ENCODE results near the gene RNF187. TPM values are rescaled to one million over a fixed set of nuclear protein-coding genes. Genes with fewer than 3 reads are reported as not detected.
A peak's percentile ranks its signal among the peaks of the same experiment; 100 is the strongest.

Gene RNF187
- total and polyA plus RNA-seq, 2 of the 13 experiments (the other 11 are each of a cell fraction or from before 2014, with no cell fraction given) = 41.3 to 59.4 TPM

DNA sequence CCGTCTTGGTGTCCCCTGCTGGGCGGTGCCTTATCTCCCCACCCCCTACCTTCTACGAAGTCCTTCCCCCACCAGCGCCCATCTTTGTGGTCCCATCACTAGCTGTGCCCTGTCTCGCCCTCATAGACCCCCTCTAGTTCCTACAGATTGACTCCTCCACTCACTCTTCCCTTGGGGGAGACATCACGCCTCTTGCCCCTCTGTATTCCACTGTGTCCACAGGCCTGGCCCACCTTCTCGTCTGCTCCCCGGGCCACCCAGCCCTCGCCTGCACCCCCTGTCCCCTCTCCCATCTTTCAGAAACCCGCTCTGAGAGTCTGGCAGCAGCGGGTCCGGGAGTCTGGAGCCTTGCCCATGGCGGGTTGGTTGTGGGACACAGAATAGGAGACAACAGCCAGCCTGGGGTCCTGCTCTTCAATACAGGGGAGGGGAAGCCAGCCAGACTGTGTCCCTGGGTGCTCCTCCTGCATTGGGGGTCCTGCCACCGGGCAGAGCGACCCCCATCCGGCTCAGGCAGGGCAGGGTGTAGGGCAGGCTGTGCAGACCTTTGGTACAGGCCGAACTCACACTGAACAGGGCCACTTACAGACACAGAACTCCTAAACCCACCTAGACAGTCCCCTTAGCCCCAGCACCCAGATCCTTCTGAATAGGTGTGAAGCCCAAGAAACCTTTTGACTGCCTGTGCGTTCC, 1.1 kb downstream of the RNF187 start (continued):
- TF ChIP-seq, protein P1, sequence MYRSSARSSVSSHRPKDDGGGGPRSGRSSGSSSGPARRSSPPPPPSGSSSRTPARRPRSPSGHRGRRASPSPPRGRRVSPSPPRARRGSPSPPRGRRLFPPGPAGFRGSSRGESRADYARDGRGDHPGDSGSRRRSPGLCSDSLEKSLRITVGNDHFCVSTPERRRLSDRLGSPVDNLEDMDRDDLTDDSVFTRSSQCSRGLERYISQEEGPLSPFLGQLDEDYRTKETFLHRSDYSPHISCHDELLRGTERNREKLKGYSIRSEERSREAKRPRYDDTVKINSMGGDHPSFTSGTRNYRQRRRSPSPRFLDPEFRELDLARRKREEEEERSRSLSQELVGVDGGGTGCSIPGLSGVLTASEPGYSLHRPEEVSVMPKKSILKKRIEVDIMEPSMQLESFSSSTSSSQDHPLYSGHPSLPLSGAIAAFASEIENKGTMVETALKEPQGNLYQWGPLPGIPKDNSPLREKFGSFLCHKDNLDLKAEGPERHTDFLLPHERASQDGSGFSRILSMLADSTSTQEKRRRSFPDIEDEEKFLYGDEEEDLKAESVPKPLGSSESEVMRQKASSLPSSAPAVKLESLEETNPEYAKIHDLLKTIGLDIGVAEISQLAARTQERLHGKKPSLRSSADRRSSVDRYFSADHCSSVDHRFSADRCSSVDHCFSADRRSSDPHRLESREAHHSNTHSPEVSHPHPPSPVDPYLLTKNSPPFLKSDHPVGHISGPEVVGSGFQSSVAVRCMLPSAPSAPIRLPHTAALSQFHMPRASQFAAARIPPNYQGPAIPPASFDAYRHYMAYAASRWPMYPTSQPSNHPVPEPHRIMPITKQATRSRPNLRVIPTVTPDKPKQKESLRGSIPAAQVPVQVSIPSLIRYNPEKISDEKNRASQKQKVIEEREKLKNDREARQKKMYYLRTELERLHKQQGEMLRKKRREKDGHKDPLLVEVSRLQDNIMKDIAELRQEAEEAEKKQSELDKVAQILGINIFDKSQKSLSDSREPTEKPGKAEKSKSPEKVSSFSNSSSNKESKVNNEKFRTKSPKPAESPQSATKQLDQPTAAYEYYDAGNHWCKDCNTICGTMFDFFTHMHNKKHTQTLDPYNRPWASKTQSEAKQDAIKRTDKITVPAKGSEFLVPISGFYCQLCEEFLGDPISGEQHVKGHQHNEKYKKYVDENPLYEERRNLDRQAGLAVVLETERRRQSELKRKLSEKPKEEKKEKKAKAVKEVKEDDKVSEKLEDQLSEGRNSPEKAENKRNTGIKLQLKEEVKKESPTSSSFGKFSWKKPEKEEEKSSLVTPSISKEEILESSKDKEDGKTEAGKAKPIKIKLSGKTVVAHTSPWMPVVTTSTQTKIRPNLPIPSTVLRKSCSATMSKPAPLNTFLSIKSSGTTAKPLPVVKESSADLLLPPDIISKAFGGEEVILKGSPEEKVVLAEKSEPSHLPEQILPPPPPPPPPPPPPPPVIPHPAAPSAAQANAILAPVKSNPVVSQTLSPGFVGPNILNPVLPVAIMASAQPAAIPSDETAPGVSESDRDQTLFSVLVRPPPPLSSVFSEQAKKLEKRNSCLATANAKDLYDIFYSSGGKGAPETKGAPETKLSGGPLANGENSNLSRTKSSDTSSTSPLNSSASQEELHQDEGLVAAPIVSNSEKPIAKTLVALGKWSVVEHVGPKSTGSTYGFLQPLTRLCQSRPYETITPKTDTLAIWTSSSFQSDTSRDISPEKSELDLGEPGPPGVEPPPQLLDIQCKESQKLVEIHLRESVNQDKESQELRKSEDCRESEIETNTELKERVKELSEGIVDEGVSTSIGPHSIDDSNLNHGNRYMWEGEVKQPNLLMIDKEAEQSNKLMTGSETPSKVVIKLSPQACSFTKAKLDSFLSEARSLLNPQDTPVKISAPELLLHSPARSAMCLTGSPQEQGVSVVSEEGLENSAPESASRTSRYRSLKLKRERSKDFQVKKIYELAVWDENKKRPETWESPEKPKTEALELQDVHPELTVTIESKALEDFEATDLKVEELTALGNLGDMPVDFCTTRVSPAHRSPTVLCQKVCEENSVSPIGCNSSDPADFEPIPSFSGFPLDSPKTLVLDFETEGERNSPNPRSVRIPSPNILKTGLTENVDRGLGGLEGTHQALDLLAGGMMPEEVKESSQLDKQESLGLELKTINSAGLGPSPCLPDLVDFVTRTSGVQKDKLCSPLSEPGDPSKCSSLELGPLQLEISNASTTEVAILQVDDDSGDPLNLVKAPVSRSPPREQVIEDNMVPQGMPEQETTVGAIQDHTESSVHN (CRISPR knock-in tag; IDR thresholded peaks at IDR 0.05) = no peak
- no peak for TF ChIP-seq SOX13 (IDR thresholded peaks at IDR 0.05)
- no peak for TF ChIP-seq SOX13 (CRISPR knock-in tag; conservative IDR thresholded peaks at IDR 0.05 in 1 of 2, IDR thresholded peaks at IDR 0.05 in 1 of 2)
- no peak for TF ChIP-seq KMT2B (CRISPR knock-in tag; IDR thresholded peaks at IDR 0.05)
- TF ChIP-seq ZNF878 (CRISPR knock-in tag; IDR thresholded peaks at IDR 0.05) = no peak
- no peak for TF ChIP-seq ZNF292 (CRISPR knock-in tag; IDR thresholded peaks at IDR 0.05; ENCODE audit: borderline replicate concordance, low read depth)
- TF ChIP-seq ZNF510 (CRISPR knock-in tag; IDR thresholded peaks at IDR 0.05; ENCODE audit: low read depth) = no peak
- no peak for TF ChIP-seq ZNF550 (CRISPR knock-in tag; IDR thresholded peaks at IDR 0.05; ENCODE audit: borderline replicate concordance)
- no peak for TF ChIP-seq POLR2G (IDR thresholded peaks at IDR 0.05; ENCODE audit: low read depth, low read length)
- no peak for TF ChIP-seq PRMT3 (CRISPR knock-in tag; IDR thresholded peaks at IDR 0.05; ENCODE audit: borderline replicate concordance, low read depth)
- TF ChIP-seq, protein P2, sequence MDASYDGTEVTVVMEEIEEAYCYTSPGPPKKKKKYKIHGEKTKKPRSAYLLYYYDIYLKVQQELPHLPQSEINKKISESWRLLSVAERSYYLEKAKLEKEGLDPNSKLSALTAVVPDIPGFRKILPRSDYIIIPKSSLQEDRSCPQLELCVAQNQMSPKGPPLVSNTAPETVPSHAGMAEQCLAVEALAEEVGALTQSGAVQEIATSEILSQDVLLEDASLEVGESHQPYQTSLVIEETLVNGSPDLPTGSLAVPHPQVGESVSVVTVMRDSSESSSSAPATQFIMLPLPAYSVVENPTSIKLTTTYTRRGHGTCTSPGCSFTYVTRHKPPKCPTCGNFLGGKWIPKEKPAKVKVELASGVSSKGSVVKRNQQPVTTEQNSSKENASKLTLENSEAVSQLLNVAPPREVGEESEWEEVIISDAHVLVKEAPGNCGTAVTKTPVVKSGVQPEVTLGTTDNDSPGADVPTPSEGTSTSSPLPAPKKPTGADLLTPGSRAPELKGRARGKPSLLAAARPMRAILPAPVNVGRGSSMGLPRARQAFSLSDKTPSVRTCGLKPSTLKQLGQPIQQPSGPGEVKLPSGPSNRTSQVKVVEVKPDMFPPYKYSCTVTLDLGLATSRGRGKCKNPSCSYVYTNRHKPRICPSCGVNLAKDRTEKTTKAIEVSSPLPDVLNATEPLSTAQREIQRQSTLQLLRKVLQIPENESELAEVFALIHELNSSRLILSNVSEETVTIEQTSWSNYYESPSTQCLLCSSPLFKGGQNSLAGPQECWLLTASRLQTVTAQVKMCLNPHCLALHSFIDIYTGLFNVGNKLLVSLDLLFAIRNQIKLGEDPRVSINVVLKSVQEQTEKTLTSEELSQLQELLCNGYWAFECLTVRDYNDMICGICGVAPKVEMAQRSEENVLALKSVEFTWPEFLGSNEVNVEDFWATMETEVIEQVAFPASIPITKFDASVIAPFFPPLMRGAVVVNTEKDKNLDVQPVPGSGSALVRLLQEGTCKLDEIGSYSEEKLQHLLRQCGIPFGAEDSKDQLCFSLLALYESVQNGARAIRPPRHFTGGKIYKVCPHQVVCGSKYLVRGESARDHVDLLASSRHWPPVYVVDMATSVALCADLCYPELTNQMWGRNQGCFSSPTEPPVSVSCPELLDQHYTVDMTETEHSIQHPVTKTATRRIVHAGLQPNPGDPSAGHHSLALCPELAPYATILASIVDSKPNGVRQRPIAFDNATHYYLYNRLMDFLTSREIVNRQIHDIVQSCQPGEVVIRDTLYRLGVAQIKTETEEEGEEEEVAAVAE (CRISPR knock-in tag; IDR thresholded peaks at IDR 0.05; ENCODE audit: borderline replicate concordance) = no peak
- TF ChIP-seq, protein P3, sequence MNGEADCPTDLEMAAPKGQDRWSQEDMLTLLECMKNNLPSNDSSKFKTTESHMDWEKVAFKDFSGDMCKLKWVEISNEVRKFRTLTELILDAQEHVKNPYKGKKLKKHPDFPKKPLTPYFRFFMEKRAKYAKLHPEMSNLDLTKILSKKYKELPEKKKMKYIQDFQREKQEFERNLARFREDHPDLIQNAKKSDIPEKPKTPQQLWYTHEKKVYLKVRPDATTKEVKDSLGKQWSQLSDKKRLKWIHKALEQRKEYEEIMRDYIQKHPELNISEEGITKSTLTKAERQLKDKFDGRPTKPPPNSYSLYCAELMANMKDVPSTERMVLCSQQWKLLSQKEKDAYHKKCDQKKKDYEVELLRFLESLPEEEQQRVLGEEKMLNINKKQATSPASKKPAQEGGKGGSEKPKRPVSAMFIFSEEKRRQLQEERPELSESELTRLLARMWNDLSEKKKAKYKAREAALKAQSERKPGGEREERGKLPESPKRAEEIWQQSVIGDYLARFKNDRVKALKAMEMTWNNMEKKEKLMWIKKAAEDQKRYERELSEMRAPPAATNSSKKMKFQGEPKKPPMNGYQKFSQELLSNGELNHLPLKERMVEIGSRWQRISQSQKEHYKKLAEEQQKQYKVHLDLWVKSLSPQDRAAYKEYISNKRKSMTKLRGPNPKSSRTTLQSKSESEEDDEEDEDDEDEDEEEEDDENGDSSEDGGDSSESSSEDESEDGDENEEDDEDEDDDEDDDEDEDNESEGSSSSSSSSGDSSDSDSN (CRISPR knock-in tag; IDR thresholded peaks at IDR 0.05) = peak; percentile 25; the same call in 1 of the 2 replicates
- no peak for TF ChIP-seq GATA4 (IDR thresholded peaks at IDR 0.05; ENCODE audit: borderline replicate concordance, low read depth)
